A673 (cell line): Measurements from ENCODE around the gene ABCA2.

Source experiments
- EZH2 ChIP-seq: fragments of 200-600 bp; sonication (generic); IDR thresholded peaks from 2 replicates; pipeline ENCODE4 v1.6.1; 2017; ENCODE audit warnings: borderline replicate concordance, low read depth, mild to moderate bottlenecking, mixed read lengths, antibody characterized with exemption, low read length; ENCODE audit not compliant: poor library complexity, severe bottlenecking
- TF ChIP-seq, protein P1 (sequence below): fragments of 300-800, 200-600 bp; sonication (generic); conservative IDR thresholded peaks from 2 replicates; pipeline ENCODE4 v1.5.1; 2017; ENCODE audit warnings: low read depth, mild to moderate bottlenecking, antibody characterized with exemption, low read length, moderate library complexity, mixed read lengths

DNA sequence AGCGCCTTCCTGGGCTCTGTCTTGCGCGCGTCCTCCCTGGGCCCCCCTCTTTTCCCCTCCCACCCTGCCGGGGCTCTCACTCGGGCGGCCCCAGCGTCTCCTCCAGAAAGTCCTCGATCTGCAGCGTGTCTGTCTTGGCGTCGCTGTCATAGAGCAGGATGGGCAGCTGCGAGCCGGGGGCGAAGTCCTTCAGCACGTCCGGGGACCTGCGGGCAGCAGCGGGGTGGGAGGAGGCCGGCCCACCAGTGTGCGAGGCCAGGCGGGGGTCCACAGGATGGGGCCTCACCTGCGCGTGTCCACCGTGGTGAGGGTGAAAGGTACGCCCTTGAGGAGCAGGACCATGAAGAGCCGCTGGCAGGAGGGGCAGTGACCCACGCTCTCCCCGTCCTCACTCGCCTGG is 32.7 kb downstream of the ABCA2 start:
- TF ChIP-seq, protein P1, sequence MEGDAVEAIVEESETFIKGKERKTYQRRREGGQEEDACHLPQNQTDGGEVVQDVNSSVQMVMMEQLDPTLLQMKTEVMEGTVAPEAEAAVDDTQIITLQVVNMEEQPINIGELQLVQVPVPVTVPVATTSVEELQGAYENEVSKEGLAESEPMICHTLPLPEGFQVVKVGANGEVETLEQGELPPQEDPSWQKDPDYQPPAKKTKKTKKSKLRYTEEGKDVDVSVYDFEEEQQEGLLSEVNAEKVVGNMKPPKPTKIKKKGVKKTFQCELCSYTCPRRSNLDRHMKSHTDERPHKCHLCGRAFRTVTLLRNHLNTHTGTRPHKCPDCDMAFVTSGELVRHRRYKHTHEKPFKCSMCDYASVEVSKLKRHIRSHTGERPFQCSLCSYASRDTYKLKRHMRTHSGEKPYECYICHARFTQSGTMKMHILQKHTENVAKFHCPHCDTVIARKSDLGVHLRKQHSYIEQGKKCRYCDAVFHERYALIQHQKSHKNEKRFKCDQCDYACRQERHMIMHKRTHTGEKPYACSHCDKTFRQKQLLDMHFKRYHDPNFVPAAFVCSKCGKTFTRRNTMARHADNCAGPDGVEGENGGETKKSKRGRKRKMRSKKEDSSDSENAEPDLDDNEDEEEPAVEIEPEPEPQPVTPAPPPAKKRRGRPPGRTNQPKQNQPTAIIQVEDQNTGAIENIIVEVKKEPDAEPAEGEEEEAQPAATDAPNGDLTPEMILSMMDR: no peak
- TF ChIP-seq EZH2: no peak
